Measurements from ENCODE around the gene OPTN. TPM values are rescaled to one million over a fixed set of nuclear protein-coding genes. Genes with fewer than 3 reads are reported as not detected.

OPTN gene
- total and polyA plus RNA-seq, 8 donors, result 13.9 to 47.9 (median 24.4) TPM

DNA sequence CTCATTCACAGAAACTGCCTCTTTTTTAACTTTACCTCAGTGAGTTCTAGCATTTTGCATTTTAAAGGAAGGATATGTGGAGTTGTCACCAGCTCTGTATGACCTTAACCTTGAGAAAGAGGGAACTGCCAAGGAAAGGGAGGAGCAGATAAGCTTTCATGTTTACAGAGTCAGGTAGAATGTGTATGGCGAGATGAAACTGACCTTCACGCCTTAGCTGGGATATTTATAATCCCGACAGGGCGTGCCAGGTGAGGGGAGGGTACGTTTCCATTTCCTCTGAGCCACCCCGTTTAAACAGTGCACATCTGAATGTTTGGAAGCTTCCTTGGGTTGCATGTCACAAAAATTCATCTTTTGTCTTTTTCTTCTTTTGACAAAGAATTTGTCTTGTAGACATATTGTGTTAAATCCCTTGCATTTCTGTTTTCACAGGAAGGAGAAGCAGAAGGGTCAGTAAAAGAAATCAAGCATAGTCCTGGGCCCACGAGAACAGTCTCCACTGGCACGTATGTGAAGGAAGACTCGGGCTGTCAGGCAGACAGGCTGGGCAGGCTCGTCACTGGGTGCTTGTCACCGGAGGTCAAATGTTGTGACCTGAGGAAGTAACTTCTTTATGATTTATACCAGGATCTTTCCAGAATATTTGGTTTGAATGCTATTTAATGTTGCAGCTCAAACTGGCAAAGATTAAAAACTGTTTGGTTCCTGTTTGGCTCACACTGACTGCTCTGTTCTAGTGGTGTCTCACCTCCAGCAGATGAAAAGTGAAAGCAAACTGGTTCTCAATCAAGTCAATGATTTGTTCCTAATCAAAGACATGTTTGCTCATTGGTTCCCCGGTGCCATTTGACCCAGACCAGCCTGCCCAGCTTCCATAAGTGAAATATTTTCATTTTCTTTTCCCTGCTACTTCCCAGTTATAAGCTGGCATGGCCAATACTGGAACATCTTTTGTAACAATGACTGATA lies 16.2 kb downstream of the OPTN start:
- WGBS, 2 donors, result 17 to 31% methylated on average over 12 of the region's 12 CpGs
- Histone ChIP-seq H3K27me3 (no peaks in the 10 kb centered on the region), H3K9me3 (no peaks in the 10 kb centered on the region), H3K36me3 (peaks cover 0 to 38% (median 12%) of the 10 kb centered on the region in 3 donors), H3K4me1 (peaks cover 6 to 11% (median 8%) of the 10 kb centered on the region in 3 donors), H3K27ac (peak overlapping the region in 3 of 4 donors; percentile 16 to 82 (median 72)), H3K4me3 (peak overlapping the region in 1 of 4 donors; percentile 18)
- TF ChIP-seq, protein P1, sequence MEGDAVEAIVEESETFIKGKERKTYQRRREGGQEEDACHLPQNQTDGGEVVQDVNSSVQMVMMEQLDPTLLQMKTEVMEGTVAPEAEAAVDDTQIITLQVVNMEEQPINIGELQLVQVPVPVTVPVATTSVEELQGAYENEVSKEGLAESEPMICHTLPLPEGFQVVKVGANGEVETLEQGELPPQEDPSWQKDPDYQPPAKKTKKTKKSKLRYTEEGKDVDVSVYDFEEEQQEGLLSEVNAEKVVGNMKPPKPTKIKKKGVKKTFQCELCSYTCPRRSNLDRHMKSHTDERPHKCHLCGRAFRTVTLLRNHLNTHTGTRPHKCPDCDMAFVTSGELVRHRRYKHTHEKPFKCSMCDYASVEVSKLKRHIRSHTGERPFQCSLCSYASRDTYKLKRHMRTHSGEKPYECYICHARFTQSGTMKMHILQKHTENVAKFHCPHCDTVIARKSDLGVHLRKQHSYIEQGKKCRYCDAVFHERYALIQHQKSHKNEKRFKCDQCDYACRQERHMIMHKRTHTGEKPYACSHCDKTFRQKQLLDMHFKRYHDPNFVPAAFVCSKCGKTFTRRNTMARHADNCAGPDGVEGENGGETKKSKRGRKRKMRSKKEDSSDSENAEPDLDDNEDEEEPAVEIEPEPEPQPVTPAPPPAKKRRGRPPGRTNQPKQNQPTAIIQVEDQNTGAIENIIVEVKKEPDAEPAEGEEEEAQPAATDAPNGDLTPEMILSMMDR (IDR thresholded peaks at IDR 0.05), result no peak
- no peak for DNase-seq
- intact Hi-C loops (cut with DNase I), result no loop called here
- peak; percentile 62 to 86 (median 83) for ATAC-seq
- no peak for FAIRE-seq

- no peak for DNase-seq
- no peaks in the 10 kb centered on the region for H3K9me3 ChIP-seq
- no peaks in the 10 kb centered on the region for H3K27me3 ChIP-seq
- H3K4me3 ChIP-seq, result no peak overlapping the region
- H3K36me3 ChIP-seq, result peaks cover 0 to 45% (median 18%) of the 10 kb centered on the region in 3 donors
- intact Hi-C loops (cut with DNase I), result no loop called here
- TF ChIP-seq, protein P1 (IDR thresholded peaks at IDR 0.05), result no peak
- peaks cover 6 to 11% (median 8%) of the 10 kb centered on the region in 3 donors for H3K4me1 ChIP-seq
- no peak for ATAC-seq
- H3K27ac ChIP-seq, result no peak overlapping the region
- WGBS, 2 donors, result 84 to 86% methylated on average over 14 of the region's 14 CpGs
- FAIRE-seq, result no peak
Measured at GRCh38 chr10:13117841-13118783, 18.1 kb downstream of the OPTN start.

DNA sequence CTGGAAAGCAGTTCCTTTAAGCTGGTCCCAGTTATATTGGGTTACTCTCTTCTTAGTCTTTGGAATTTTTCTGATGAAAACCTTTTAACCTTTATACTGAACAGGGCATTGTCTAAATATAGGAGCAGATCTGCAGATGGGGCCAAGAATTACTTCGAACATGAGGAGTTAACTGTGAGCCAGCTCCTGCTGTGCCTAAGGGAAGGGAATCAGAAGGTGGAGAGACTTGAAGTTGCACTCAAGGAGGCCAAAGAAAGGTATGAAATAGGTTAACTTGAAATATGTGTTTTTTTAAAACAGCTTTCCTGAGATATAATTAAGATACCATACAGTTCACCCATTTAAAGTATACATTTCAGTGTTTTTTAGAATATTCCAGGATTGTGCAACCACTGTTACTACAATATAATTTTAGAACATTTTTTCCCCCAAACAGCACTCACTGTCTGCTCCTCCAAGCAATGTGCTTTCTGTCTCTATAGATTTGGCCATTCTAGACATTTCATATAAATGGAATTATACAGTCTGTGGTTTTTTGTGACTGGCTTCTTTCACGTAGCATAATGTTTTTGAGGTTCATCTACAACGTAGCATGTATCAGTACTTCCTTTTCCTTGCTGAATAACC lies 18.9 kb downstream of the OPTN start:
- TF ChIP-seq, protein P1 (IDR thresholded peaks at IDR 0.05), result no peak
- Histone ChIP-seq H3K9me3 (no peaks in the 10 kb centered on the region), H3K27me3 (no peaks in the 10 kb centered on the region), H3K36me3 (peaks cover 0 to 45% (median 20%) of the 10 kb centered on the region in 3 donors), H3K27ac (no peak overlapping the region), H3K4me1 (peaks cover 6 to 11% (median 8%) of the 10 kb centered on the region in 3 donors), H3K4me3 (no peak overlapping the region)
- 91 to 92% methylated on average over 3 of the region's 3 CpGs for WGBS, 2 donors
- ATAC-seq (no peak), DNase-seq (no peak), FAIRE-seq (no peak)
- intact Hi-C loops (cut with DNase I), result no loop called here

DNA sequence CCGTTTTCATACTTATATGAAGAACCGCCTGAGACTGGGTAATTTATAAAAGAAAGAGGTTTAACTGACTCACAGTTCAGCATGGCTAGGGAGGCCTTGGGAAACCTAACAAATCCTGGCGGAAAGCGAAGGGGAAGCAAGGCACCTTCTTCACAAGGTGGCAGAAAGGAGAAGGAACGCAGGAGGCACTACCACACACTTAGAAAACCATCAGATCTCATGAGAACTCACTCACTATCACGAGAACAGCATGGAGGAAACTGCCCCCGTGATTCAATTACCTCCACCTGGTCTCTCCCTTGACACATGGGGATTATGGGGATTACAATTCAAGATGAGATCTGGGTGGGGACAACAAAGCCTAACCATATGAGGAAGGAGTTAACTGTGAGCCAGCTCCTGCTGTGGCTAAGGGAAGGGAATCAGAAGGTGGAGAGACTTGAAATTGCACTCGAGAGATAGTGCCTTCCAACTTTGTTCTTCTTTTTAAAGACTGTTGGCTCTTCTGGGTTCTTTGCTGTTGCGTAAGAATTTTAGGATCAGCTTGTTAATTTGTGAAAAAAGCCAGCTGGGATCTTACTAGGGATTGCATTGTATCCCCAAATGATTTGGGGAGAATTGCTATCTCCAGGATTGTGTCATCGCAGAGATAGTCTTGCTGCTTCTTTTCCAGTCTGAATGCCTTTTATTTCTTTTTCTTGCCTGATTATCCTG lies 21.0 kb downstream of the OPTN start:
- ATAC-seq (peak in 1 of 4 donors; percentile 31), DNase-seq (no peak), FAIRE-seq (no peak)
- no peak overlapping the region for H3K4me3 ChIP-seq
- H3K27me3 ChIP-seq, result no peaks in the 10 kb centered on the region
- H3K4me1 ChIP-seq, result peaks cover 1 to 6% (median 3%) of the 10 kb centered on the region in 3 donors
- H3K27ac ChIP-seq, result no peak overlapping the region
- intact Hi-C loops (cut with DNase I), result no loop called here
- peaks cover 0 to 48% (median 20%) of the 10 kb centered on the region in 3 donors for H3K36me3 ChIP-seq
- WGBS, 2 donors, result 89 to 93% methylated on average over 10 of the region's 10 CpGs
- no peaks in the 10 kb centered on the region for H3K9me3 ChIP-seq
- TF ChIP-seq, protein P1 (IDR thresholded peaks at IDR 0.05), result no peak

All from pancreas (tissue), 10 donors.